ENCODE measurements around the gene VPS13C. TPM values are rescaled to one million over a fixed set of nuclear protein-coding genes. Genes with fewer than 3 reads are reported as not detected.

Gene VPS13C, protein sequence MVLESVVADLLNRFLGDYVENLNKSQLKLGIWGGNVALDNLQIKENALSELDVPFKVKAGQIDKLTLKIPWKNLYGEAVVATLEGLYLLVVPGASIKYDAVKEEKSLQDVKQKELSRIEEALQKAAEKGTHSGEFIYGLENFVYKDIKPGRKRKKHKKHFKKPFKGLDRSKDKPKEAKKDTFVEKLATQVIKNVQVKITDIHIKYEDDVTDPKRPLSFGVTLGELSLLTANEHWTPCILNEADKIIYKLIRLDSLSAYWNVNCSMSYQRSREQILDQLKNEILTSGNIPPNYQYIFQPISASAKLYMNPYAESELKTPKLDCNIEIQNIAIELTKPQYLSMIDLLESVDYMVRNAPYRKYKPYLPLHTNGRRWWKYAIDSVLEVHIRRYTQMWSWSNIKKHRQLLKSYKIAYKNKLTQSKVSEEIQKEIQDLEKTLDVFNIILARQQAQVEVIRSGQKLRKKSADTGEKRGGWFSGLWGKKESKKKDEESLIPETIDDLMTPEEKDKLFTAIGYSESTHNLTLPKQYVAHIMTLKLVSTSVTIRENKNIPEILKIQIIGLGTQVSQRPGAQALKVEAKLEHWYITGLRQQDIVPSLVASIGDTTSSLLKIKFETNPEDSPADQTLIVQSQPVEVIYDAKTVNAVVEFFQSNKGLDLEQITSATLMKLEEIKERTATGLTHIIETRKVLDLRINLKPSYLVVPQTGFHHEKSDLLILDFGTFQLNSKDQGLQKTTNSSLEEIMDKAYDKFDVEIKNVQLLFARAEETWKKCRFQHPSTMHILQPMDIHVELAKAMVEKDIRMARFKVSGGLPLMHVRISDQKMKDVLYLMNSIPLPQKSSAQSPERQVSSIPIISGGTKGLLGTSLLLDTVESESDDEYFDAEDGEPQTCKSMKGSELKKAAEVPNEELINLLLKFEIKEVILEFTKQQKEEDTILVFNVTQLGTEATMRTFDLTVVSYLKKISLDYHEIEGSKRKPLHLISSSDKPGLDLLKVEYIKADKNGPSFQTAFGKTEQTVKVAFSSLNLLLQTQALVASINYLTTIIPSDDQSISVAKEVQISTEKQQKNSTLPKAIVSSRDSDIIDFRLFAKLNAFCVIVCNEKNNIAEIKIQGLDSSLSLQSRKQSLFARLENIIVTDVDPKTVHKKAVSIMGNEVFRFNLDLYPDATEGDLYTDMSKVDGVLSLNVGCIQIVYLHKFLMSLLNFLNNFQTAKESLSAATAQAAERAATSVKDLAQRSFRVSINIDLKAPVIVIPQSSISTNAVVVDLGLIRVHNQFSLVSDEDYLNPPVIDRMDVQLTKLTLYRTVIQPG (N-terminal part only)
- 119 and 126 TPM in 2 replicates for total RNA-seq

DNA sequence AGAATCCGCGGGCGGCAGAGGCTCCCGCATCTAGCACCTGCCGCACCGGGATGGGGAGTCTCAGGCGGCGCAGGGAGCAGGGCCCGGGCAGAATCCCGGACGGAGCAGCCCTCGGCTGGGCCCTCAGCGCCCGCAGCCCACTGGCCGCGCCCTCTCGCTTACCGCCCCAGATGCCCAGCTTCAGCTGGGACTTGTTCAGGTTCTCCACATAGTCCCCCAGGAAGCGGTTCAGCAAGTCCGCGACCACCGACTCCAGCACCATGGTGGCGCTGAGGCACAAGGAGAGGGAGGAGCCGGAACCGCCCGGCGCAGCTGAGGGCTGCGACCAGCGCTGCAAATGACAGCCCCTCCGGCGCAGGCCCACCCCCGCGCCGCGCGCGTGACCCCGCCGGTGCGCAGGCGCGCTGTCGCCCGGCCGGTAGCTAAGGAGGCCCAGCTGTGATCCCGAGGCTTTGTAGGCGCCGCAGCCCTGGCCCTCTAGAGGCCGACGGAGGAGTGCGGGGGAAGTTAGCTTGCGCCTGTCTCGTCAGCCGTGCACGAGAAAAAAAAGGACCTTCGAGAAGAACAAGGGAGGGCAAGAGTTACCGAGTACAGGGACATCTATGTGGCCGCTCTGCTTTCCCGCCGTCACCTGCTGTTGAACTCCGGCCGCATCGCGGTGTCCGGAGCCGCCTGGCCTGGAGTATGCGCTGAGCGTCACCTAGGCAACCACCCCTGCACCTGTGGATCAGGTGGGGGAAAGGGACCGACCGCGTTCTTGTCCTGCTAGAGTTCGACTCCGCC, at the start of gene VPS13C:
Gene VPS13C, minus strand, starts transcription at position 335 of the 783 bp plus-strand sequence. Its CDS starts 73 bp downstream, at position 262.

DNA sequence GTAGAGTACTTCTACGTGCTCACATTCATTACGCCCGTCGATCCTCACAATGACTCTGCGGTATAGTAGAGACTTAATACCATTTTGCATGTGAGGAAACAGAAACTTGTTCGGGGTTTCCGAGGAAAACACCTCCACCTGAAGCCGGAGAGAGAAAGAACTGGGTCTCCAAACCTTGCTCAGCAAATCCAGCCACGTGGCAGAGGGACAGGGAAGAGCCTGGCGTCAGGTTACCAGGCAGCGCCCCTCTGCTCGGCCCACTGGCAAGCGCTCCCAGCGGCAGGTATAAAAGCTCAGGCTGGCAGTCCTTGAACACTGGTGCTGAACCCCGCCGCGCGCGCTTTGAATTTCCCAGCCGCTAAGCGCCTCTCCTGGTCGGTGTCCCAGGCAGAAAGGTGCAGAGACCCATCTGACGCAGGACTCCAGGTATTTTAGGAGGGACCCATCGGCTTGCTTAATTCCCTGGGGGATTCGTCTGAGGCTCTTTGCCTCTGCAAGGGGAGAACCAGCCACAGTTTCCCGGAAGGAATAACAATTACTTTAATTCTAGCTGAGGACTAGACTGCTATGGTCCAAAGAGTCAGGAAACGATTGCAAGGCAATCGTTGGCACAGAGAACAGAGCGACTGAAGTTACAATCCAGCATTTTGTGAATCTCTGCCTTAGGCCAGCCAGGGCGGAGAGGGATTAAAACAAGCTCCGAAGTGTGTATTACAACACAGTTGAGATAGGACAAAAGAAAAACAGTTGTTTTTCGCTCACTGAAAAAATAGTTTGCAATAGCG, 6.6 kb upstream of the VPS13C start, which contains the start of gene C2CD4A:
Gene C2CD4A, plus strand, starts transcription at position 315 of the 785 bp plus-strand sequence. CDS start 637 bp downstream, outside the sequence.

Other genes with a start within 250 kb of the VPS13C start
- 0.11 and 0.26 TPM in 2 replicates for gene C2CD4A, start 6.5 kb upstream of the VPS13C start, total RNA-seq
- 0.39 TPM in 1 of 2 replicates, not detected in the other for gene C2CD4B, start 104.8 kb upstream of the VPS13C start, total RNA-seq

Measured in articular chondrocyte of knee joint (primary cell).